Activated CD4-positive, alpha-beta T cell treated with anti-CD3 and anti-CD28 coated beads, Interleukin-2, Interleukin-4, amounts not matched to agents 100 ng/mL and 50 ng/mL, durations not matched to agents 16 hours and 8 hours (primary cell): ENCODE results near the gene PCDHGA4.
"Not testable (repeated sequence)": the region's sequence is repeated elsewhere in the genome, so short reads cannot be mapped to it uniquely, and the experiment has no call there.

Source experiments
- DNase-seq: peaks from one replicate; pipeline ENCODE4 v3.0.0-alpha.2; 2020; ENCODE audit warnings: low spot score

The PCDHGA4 gene

GRCh38 chr5:141384471-141385267 is 29.8 kb downstream of the PCDHGA4 start:
- no peak for DNase-seq

GRCh38 chr5:141387557-141388311 is 32.9 kb downstream of the PCDHGA4 start, which contains the start of gene PCDHGB4:
TSS of gene PCDHGB4 (plus strand) at chr5:141387698. CDS start at chr5:141387885, 187 bp downstream.
- peak; percentile 25 for DNase-seq

GRCh38 chr5:141388661-141389060 is 33.8 kb downstream of the PCDHGA4 start:
- no peak for DNase-seq

- no peak for DNase-seq
These were observed 34.6 kb downstream of the PCDHGA4 start for GRCh38 chr5:141389153-141390042.

GRCh38 chr5:141392429-141393198 is 37.8 kb downstream of the PCDHGA4 start, which contains the start of gene PCDHGA8:
TSS of gene PCDHGA8 (plus strand) at chr5:141392633. CDS start at chr5:141392814, 181 bp downstream.
- no peak for DNase-seq

- no peak for DNase-seq
These were observed 38.4 kb downstream of the PCDHGA4 start for GRCh38 chr5:141393267-141393666.

- not testable (repeated sequence) for DNase-seq
These were observed 39.8 kb downstream of the PCDHGA4 start for GRCh38 chr5:141394401-141395187.

- peak; percentile 46 for DNase-seq
These were observed 43.1 kb downstream of the PCDHGA4 start, which contains the start of gene PCDHGB5 for GRCh38 chr5:141397756-141398551. TSS of gene PCDHGB5 (plus strand) at chr5:141397947. CDS start at chr5:141398128, 181 bp downstream.

- no peak for DNase-seq
These were observed 43.8 kb downstream of the PCDHGA4 start for GRCh38 chr5:141398608-141399007.

GRCh38 chr5:141399555-141400258 is 44.9 kb downstream of the PCDHGA4 start:
- no peak for DNase-seq

GRCh38 chr5:141402553-141403243 is 47.9 kb downstream of the PCDHGA4 start, which contains the start of gene PCDHGA9:
TSS of gene PCDHGA9 (plus strand) at chr5:141402778. CDS start at chr5:141402953, 175 bp downstream.
- no peak for DNase-seq

- no peak for DNase-seq
These were observed 48.6 kb downstream of the PCDHGA4 start for GRCh38 chr5:141403387-141403786.
